Activated T-cell treated with anti-CD3 and anti-CD28 coated beads, Interleukin-2, amount 50 U/mL, for 72 hours (primary cell): Measurements from ENCODE around the gene RTN4IP1. TPM values are rescaled to one million over a fixed set of nuclear protein-coding genes. Genes with fewer than 3 reads are reported as not detected.
A peak's percentile ranks its signal among the peaks of the same experiment; 100 is the strongest.

Experiments used
- ATAC-seq, 2 donors: fragments of 150-1000 bp; cut with Tn5 transposase; replicated peaks in 1 of 2; 2 replicates each; pipeline ENCODE4 v1.10.0; 2021; ENCODE audit warnings: moderate library complexity in 2 of 2, mild to moderate bottlenecking in 1 of 2
- DNase-seq, 2 donors: peaks; one replicate each; pipeline ENCODE4 v3.0.0; 2021 to 2022; ENCODE audit warnings: mixed read lengths in 1 of 2
- H3K27ac Mint-ChIP-seq: one replicate; pipeline ENCODE4 v1.8.0; 2022; ENCODE audit warnings: mild to moderate bottlenecking, moderate library complexity, mixed read lengths
- H3K27me3 Mint-ChIP-seq: one replicate; pipeline ENCODE4 v1.8.0; 2022; ENCODE audit warnings: low read depth, mixed read lengths
- H3K36me3 Mint-ChIP-seq, 2 donors: one replicate each; pipeline ENCODE4 v1.8.0; 2022; ENCODE audit warnings: mixed read lengths in 2 of 2, mild to moderate bottlenecking in 1 of 2; ENCODE audit not compliant: insufficient read depth in 2 of 2
- H3K4me1 Mint-ChIP-seq: one replicate; pipeline ENCODE4 v1.8.0; 2022; ENCODE audit warnings: low read depth, mixed read lengths
- H3K4me3 Mint-ChIP-seq, 2 donors: one replicate each; pipeline ENCODE4 v1.8.0; 2022; ENCODE audit warnings: mild to moderate bottlenecking in 2 of 2, mixed read lengths in 2 of 2, moderate library complexity in 2 of 2
- H3K9me3 Mint-ChIP-seq, 2 donors: one replicate each; pipeline ENCODE4 v1.8.0; 2022; ENCODE audit warnings: mixed read lengths in 2 of 2
- total RNA-seq, 2 donors: library from RNA; stranded (reverse); gene quantifications; one replicate each; pipeline ENCODE4 v1.2.3, GENCODE V29; 2022

Gene RTN4IP1
- total RNA-seq, 2 donors from 2014 or later: 7.3 to 10.3 TPM

- ATAC-seq (no peak), DNase-seq (peak in 1 of 2 donors; percentile 36)
- H3K27me3 Mint-ChIP-seq: no peaks in the 10 kb centered on the region
- peaks cover 68% of the 10 kb centered on the region for H3K4me1 Mint-ChIP-seq
- H3K9me3 Mint-ChIP-seq: peaks cover 2 to 3% of the 10 kb centered on the region in 2 donors
- H3K27ac Mint-ChIP-seq: no peak overlapping the region
- H3K36me3 Mint-ChIP-seq: peaks cover 16 to 49% of the 10 kb centered on the region in 2 donors
- H3K4me3 Mint-ChIP-seq: peak overlapping the region in 1 of 2 donors; percentile 4
Measured at GRCh38 chr6:106547601-106548453, 81.5 kb downstream of the RTN4IP1 start.

DNA sequence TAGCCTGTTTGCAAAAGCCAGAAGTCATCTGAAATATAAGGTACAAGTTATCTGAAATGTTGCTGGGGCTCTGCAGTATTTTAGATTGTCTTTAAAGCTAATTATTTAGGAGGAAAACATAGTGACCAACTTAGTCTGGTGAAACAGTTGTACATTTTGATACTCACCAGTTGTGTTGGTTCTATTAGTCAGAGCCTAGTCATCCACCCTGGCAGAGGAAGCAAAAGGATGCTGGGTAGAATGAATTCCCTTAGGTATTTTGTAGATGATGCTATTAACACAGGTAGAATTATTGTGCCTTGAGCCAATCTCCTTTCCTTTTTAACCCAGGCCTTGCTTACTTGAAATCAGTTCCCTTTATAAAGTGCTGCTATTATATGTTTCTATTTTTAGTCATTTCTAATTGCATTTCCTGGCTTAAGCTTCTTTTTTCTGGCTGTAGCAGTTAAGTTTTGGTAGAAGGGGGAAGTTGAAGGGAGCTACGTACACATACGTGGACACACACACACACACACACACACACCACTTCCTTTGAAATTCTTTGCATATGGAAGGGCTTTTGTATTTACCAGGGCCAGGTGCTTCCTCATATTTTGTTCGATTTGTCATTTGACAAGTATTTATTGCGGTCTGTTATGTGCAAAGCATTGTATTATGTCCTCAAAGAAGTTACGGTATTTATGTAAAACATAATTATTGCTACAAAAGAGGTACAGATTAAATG is 82.4 kb downstream of the RTN4IP1 start:
- peaks cover 2 to 3% of the 10 kb centered on the region in 2 donors for H3K9me3 Mint-ChIP-seq
- peak overlapping the region; percentile 50 to 74 for H3K4me3 Mint-ChIP-seq
- ATAC-seq: peak; percentile 87 to 89
- peaks cover 59% of the 10 kb centered on the region for H3K4me1 Mint-ChIP-seq
- H3K27me3 Mint-ChIP-seq: no peaks in the 10 kb centered on the region
- DNase-seq: peak; percentile 26 to 34
- H3K36me3 Mint-ChIP-seq: peaks cover 16 to 44% of the 10 kb centered on the region in 2 donors
- H3K27ac Mint-ChIP-seq: peak overlapping the region; percentile 96

DNA sequence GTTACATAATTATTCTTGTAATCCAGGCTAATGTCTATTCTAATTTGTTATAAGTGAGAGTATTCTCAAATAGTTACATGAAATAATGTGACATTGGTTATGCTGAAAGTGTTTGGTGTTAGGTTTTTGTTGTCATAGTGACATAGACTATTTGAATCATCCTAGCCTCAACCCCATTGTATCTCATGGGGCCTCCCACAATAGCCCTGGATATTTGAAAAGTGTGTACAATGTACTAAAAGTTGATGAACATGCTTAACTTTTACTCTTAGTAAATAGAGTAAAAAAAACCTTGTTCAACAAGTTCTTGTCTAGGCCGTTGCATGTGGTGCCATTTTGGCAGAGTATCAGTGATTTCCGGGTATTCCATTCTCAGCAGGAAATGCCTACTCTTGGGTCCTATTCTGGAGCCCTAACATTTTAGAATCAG is 83.0 kb downstream of the RTN4IP1 start:
- ATAC-seq: peak; percentile 80 to 87
- Mint-ChIP-seq H3K36me3 (peaks cover 15 to 38% of the 10 kb centered on the region in 2 donors), H3K9me3 (peaks cover 2 to 3% of the 10 kb centered on the region in 2 donors), H3K4me1 (peaks cover 57% of the 10 kb centered on the region), H3K4me3 (peak overlapping the region; percentile 50 to 74), H3K27me3 (no peaks in the 10 kb centered on the region), H3K27ac (peak overlapping the region; percentile 96)
- no peak for DNase-seq

DNA sequence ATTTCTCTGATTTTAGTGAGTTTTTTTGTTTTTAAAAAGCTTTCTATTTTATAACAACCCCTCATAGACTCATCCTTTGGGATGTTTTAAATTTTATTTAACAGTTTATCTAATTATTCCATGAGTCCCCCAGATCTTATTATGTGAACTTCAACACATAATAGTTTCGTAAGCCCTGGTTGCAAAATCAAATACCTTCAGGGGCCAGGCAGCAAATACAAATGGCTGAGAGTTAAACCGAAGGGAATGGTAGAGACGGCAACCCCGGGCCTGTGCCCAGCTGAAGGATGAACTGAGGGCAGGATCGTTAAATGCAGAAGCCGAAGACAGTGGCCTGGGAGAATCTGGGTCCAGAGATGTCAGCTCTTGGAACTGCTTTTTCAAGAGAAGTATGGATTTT is 88.4 kb downstream of the RTN4IP1 start:
- no peaks in the 10 kb centered on the region for H3K9me3 Mint-ChIP-seq
- no peak overlapping the region for H3K27ac Mint-ChIP-seq
- ATAC-seq (no peak), DNase-seq (no peak)
- peaks cover 49% of the 10 kb centered on the region for H3K4me1 Mint-ChIP-seq
- H3K36me3 Mint-ChIP-seq: peaks cover 4 to 34% of the 10 kb centered on the region in 2 donors
- H3K4me3 Mint-ChIP-seq: no peak overlapping the region
- no peaks in the 10 kb centered on the region for H3K27me3 Mint-ChIP-seq

DNA sequence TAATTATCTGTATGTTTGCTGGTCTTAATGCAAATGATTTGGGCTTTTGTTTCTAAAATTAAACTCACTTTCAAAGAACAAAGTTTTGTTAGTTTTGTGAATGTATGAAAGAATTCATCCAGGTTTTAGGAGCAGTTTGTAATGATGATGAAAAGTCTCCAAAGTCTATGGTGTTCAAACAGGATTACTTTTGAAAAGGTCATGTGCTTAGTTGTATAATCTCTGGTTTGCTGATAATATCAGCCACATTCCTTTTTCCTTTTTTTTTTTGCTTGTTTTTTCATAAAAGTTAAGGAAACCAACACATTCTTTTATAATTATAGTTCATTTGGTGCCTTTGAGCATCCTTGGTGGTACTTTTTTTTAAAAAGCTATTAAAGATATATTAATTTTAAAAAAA is 88.9 kb downstream of the RTN4IP1 start:
- Mint-ChIP-seq H3K4me1 (peaks cover 48% of the 10 kb centered on the region), H3K27ac (no peak overlapping the region), H3K27me3 (no peaks in the 10 kb centered on the region), H3K4me3 (no peak overlapping the region), H3K36me3 (peaks cover 4 to 35% of the 10 kb centered on the region in 2 donors), H3K9me3 (no peaks in the 10 kb centered on the region)
- no peak for DNase-seq
- no peak for ATAC-seq

DNA sequence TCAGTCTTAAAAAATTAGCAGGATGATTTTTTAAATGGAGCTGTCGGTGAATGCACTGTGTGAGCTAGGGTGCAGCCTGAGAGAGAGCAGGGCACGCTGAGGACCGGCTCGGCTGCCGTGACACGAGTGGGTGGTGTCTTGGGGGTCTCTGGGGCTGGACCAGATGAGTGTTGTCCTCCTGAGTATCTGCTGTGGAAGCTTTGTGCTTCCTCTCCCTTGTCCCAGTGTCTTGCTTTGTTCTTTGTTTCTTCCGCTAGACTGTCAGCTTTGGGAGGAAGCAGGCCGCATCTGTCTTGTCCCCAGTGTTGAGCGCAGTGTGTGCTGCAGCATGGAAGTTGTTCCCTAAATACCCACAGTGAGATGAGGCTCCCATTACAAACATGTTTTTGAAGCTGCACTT is 89.4 kb downstream of the RTN4IP1 start:
- no peaks in the 10 kb centered on the region for H3K9me3 Mint-ChIP-seq
- H3K4me3 Mint-ChIP-seq: no peak overlapping the region
- H3K4me1 Mint-ChIP-seq: peaks cover 48% of the 10 kb centered on the region
- peaks cover 4 to 35% of the 10 kb centered on the region in 2 donors for H3K36me3 Mint-ChIP-seq
- no peak overlapping the region for H3K27ac Mint-ChIP-seq
- ATAC-seq: no peak
- DNase-seq: no peak
- H3K27me3 Mint-ChIP-seq: no peaks in the 10 kb centered on the region

GRCh38 chr6:106538145-106538544 is 91.2 kb downstream of the RTN4IP1 start:
- H3K27ac Mint-ChIP-seq: peak overlapping the region; percentile 5
- H3K4me1 Mint-ChIP-seq: peaks cover 59% of the 10 kb centered on the region
- DNase-seq (no peak), ATAC-seq (no peak)
- H3K27me3 Mint-ChIP-seq: no peaks in the 10 kb centered on the region
- no peaks in the 10 kb centered on the region for H3K9me3 Mint-ChIP-seq
- H3K36me3 Mint-ChIP-seq: peaks cover 7 to 22% of the 10 kb centered on the region in 2 donors
- H3K4me3 Mint-ChIP-seq: peak overlapping the region in 1 of 2 donors; percentile 86

DNA sequence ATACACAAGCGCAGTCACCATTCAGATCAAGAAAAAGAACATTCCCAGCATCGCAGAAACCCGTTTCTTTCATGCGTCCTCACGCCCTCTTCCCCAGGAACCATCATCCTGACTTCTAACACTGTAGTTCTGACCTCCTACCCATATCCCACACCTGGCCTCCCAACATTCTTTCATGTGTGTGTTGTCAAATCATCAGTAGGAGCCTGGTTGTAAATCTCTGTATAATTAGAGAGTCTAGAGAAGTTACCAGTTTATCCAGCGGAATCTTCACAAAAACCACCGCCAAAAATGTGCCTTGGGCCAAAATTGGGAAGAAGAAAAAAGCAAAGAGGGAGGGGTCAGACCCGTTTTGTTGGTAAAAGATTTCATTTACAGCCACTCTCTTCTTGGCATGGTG is 91.6 kb downstream of the RTN4IP1 start:
- DNase-seq (no peak), ATAC-seq (no peak)
- Mint-ChIP-seq H3K36me3 (peaks cover 11 to 25% of the 10 kb centered on the region in 2 donors), H3K27ac (peak overlapping the region; percentile 92), H3K27me3 (no peaks in the 10 kb centered on the region), H3K4me1 (peaks cover 62% of the 10 kb centered on the region), H3K9me3 (no peaks in the 10 kb centered on the region), H3K4me3 (peak overlapping the region; percentile 63 to 86)

DNA sequence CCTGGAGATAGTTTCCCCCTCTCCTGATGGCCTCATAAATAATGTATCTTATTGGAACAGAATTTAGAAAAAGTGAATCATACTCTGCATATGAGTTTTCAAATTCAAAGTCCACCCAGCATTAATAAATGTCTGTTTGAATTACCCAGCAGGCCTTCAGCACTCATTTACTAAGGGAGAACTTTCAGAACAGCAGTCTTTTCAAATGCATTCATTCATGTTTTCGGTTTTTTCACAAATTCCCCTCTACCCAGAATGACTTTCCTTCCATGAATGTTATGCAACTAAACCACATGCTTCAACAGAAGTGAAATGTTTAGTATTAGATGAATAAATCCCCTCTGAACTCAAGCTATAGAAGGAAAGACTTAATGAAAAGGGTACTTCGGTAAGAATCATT is 92.4 kb downstream of the RTN4IP1 start:
- H3K9me3 Mint-ChIP-seq: no peaks in the 10 kb centered on the region
- H3K27ac Mint-ChIP-seq: peak overlapping the region; percentile 92
- peak; percentile 6 to 32 for ATAC-seq
- no peaks in the 10 kb centered on the region for H3K27me3 Mint-ChIP-seq
- DNase-seq: no peak
- H3K36me3 Mint-ChIP-seq: peaks cover 11 to 25% of the 10 kb centered on the region in 2 donors
- H3K4me1 Mint-ChIP-seq: peaks cover 68% of the 10 kb centered on the region
- H3K4me3 Mint-ChIP-seq: peak overlapping the region; percentile 63 to 86

GRCh38 chr6:106536357-106536756 is 92.9 kb downstream of the RTN4IP1 start:
- ATAC-seq: no peak
- no peaks in the 10 kb centered on the region for H3K27me3 Mint-ChIP-seq
- H3K27ac Mint-ChIP-seq: peak overlapping the region; percentile 92
- peaks cover 73% of the 10 kb centered on the region for H3K4me1 Mint-ChIP-seq
- no peaks in the 10 kb centered on the region for H3K9me3 Mint-ChIP-seq
- peak overlapping the region; percentile 62 to 86 for H3K4me3 Mint-ChIP-seq
- no peak for DNase-seq
- H3K36me3 Mint-ChIP-seq: peaks cover 11 to 25% of the 10 kb centered on the region in 2 donors

GRCh38 chr6:106535012-106535411 is 94.3 kb downstream of the RTN4IP1 start:
- H3K36me3 Mint-ChIP-seq: peaks cover 13 to 28% of the 10 kb centered on the region in 2 donors
- H3K27ac Mint-ChIP-seq: peak overlapping the region; percentile 83

DNA sequence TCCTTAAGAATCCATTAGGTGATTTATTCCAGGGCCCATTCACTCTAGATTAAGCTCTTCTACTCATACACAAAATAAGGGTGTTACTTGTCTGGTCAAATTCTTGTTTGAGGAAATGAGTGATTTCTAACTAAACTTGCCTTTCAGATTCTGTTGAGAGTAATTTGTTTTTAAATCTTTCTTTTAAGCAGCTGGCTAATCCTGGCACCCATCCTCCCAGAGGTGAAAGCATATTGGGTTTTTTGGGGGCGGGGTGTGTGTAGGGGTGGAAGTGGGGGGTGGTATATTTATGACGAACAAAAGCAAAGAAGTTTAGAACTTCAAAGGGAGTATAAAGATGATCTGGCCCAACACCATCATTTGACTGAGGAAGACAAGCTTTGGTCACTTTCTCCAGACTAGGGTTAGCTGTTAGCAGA is 94.7 kb downstream of the RTN4IP1 start:
- DNase-seq (peak; percentile 75 to 77), ATAC-seq (peak; percentile 86 to 90)
- no peaks in the 10 kb centered on the region for H3K9me3 Mint-ChIP-seq
- no peaks in the 10 kb centered on the region for H3K27me3 Mint-ChIP-seq
- H3K36me3 Mint-ChIP-seq: peaks cover 13 to 32% of the 10 kb centered on the region in 2 donors
- H3K4me1 Mint-ChIP-seq: peaks cover 91% of the 10 kb centered on the region
- H3K4me3 Mint-ChIP-seq: peak overlapping the region; percentile 38 to 72
- H3K27ac Mint-ChIP-seq: peak overlapping the region; percentile 83

More at GRCh38 chr6:106535012-106535411, 94.3 kb downstream of the RTN4IP1 start:
- Mint-ChIP-seq H3K4me1 (peaks cover 87% of the 10 kb centered on the region), H3K4me3 (peak overlapping the region; percentile 38 to 52), H3K27me3 (no peaks in the 10 kb centered on the region), H3K9me3 (no peaks in the 10 kb centered on the region)
- DNase-seq: peak in 1 of 2 donors; percentile 40
- ATAC-seq: peak; percentile 29 to 55

- ATAC-seq (peak; percentile 20 to 22), DNase-seq (no peak)
- peak overlapping the region; percentile 38 to 72 for H3K4me3 Mint-ChIP-seq
- H3K27ac Mint-ChIP-seq: peak overlapping the region; percentile 83
- H3K36me3 Mint-ChIP-seq: peaks cover 13 to 36% of the 10 kb centered on the region in 2 donors
- no peaks in the 10 kb centered on the region for H3K27me3 Mint-ChIP-seq
- H3K4me1 Mint-ChIP-seq: peaks cover 96% of the 10 kb centered on the region
- no peaks in the 10 kb centered on the region for H3K9me3 Mint-ChIP-seq
Measured at GRCh38 chr6:106534004-106534403, 95.3 kb downstream of the RTN4IP1 start.
